ENCODE results near the gene STK36.

The STK36 gene, protein sequence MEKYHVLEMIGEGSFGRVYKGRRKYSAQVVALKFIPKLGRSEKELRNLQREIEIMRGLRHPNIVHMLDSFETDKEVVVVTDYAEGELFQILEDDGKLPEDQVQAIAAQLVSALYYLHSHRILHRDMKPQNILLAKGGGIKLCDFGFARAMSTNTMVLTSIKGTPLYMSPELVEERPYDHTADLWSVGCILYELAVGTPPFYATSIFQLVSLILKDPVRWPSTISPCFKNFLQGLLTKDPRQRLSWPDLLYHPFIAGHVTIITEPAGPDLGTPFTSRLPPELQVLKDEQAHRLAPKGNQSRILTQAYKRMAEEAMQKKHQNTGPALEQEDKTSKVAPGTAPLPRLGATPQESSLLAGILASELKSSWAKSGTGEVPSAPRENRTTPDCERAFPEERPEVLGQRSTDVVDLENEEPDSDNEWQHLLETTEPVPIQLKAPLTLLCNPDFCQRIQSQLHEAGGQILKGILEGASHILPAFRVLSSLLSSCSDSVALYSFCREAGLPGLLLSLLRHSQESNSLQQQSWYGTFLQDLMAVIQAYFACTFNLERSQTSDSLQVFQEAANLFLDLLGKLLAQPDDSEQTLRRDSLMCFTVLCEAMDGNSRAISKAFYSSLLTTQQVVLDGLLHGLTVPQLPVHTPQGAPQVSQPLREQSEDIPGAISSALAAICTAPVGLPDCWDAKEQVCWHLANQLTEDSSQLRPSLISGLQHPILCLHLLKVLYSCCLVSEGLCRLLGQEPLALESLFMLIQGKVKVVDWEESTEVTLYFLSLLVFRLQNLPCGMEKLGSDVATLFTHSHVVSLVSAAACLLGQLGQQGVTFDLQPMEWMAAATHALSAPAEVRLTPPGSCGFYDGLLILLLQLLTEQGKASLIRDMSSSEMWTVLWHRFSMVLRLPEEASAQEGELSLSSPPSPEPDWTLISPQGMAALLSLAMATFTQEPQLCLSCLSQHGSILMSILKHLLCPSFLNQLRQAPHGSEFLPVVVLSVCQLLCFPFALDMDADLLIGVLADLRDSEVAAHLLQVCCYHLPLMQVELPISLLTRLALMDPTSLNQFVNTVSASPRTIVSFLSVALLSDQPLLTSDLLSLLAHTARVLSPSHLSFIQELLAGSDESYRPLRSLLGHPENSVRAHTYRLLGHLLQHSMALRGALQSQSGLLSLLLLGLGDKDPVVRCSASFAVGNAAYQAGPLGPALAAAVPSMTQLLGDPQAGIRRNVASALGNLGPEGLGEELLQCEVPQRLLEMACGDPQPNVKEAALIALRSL (N-terminal part only)

DNA sequence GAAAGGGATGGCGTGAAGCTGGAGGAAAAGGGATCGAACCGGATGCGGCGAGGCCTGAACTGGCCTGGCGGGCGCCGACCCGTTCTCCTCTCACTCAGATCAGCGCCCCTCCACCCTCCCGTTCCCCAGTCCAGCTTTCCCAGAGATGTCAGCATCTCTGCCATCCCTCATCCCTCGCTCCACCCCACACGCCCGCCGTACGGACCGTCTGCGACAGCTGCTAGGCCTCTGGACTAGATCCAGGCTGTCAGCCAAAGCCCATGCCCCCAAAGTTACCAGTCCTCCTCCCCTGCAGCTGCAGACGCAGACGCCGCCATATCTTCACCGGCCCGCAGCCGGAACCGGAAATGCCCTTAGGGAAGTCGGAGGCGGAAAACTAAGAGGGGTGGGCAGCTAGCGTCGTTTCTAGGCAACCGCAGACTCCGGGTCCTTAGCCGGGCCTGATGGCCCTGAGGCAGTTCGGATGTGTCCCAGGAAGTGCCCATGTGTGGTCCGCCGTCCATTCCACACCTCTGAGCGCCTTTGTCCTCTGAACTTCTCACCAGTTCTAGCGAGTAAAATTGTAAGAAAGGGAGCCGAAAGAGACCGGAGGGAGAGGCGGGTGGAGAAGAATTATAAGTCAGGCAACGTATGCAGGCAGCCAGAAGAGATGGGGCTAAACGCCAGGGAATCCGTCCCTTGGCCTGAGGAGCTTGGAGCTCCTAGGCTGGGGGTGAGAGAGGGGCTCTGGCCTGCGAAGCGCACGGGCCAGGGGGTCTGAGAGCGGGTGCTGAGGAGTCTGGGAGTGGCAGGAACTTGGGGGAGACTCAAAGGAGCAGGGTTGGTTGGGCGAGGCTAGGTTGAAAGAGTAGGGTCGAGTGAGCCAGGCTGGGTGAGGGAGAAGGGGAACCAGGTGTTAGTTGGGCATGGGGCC, at the start of gene STK36, which contains the start of gene RNF25:
STK36 (plus strand) TSS at position 433 of the 913 bp plus-strand sequence. CDS start 744 bp downstream, outside the sequence.
RNF25 (minus strand) TSS at position 349 of the 913 bp plus-strand sequence; CDS start at position 317, 32 bp downstream.
- peak; percentile 2 for DNase-seq

DNA sequence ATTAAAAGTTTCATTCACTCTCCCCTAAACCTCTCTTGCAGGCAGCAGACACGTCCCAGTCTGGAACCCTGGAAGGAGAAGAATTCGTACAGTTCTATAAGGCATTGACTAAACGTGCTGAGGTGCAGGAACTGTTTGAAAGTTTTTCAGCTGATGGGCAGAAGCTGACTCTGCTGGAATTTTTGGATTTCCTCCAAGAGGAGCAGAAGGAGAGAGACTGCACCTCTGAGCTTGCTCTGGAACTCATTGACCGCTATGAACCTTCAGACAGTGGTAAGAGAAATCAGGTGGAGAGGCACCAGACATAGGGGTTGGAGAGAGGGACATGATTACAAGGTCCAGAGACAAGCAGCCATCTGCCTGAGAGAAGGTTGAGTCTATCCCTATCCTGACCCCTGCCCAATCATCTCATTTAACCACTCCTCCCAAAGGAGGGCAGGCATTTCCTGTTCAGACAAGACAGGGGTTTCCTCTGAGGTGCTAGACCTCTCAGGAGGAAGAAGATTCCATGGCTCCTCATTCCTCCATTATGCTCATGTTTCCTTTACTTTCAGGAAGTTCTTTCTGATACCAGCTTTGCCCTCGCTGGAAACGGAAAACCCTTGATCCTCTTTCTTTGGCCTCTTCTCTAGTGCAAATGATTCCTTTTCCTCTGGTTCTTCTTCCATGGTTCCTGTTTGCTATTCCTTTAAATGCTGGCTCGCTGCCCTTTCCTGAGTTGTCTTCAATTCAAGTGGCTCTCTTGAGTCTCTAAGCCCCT, 49.1 kb upstream of the STK36 start:
- no peak for DNase-seq

DNA sequence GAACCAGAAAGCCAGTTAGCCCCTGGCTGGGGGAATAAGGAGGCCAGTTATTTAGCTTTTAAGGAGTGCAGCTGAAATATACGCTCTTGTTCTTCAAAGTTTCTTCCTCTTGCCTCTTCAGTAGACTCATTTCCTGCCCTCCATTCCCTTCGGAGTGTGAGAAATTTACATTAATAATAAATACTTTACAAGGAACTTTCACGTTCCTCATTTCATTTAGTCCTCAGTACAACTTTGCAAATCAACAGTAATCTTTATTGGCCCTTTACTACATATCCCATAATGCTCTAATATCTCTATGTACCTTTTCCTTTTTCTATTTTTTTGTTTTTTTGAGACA, 48.5 kb upstream of the STK36 start:
- no peak for DNase-seq

DNA sequence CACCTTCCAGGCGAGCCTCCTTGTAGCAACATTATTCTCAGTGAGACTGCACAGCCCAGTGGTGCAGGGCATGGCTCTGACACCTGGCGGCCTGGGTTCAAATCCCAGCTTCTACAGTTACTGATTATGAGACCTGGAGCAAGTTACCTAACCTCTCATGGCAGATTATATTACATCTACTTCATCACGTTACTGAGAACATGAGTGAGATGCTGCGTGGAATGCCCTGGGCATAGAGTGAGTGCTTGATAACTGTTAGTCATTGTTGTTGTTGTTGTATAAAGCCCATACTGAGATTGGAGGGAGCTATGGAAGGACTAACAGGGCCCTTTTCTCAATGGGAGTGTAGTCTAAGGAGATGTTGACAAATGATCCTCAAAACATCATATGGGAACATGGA, 45.5 kb upstream of the STK36 start:
- no peak for DNase-seq

DNA sequence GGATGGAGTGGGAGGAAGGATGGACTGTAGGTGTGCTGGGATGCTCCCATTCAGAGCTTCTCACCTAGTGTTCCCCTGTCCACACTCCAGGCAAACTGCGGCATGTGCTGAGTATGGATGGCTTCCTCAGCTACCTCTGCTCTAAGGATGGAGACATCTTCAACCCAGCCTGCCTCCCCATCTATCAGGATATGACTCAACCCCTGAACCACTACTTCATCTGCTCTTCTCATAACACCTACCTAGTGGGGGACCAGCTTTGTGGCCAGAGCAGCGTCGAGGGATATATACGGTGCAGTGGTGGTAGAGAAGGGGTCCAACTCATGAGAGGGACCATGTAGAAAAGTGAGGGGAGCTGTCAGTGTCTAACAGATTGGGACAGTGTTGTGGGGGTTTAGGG, 43.9 kb upstream of the STK36 start:
- no peak for DNase-seq

GRCh38 chr2:218631837-218632236, 40.0 kb upstream of the STK36 start:
- DNase-seq = no peak

- DNase-seq = no peak
These were observed 36.2 kb upstream of the STK36 start for GRCh38 chr2:218635719-218636118.

DNA sequence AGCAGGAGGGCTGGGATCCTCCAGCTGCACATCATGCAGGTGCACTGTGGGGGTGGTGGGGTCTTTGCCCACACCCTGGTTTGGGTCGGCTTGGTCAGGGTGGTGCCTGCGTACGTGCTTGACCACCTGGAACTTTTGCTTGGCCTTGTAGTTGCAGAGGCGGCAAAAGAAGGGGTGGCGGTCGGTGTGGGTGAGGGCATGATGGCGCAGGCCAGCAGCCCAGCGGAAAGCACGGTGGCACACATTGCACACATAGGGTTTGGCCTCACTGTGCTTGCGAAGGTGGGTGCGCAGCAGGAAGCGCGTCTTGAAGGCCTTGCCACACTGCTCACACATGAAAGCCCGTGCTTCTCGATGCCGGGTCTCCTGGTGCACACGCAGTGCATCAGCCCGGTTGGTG, 33.5 kb upstream of the STK36 start:
- DNase-seq = no peak

DNA sequence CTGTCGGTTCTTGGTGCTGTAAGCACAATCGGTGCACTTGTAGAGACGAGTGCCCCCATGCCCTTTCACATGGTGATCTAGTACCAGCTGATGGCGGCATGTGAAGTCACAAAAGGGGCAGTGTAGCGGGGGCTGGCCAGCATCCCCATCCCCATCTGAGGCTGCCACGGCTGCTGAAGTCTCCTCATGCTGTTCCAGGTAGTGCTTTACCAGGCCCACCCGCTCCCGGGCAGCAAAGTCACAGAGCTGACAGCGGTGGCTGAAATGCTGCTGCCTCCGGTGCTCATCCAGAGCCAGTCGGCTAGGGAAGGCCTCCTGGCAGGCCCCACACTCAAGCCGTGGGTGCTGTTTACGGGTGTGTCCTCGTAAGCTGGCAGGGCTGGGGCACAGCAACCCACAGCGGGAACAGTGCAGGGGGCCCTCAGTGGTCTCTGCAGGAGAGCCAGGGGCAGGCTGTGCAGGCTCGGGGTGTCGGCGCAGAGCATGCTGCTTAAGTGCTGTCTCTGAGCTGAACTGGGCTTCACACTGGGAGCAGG, 29.7 kb upstream of the STK36 start:
- no peak for DNase-seq

- DNase-seq = no peak
These were observed 29.1 kb upstream of the STK36 start for GRCh38 chr2:218642786-218643185.

- DNase-seq = no peak
These were observed 28.1 kb upstream of the STK36 start for GRCh38 chr2:218643751-218644310.

- no peak for DNase-seq
These were observed 27.2 kb upstream of the STK36 start for GRCh38 chr2:218644721-218645120.

GRCh38 chr2:218645126-218645525, 26.8 kb upstream of the STK36 start:
- no peak for DNase-seq

DNA sequence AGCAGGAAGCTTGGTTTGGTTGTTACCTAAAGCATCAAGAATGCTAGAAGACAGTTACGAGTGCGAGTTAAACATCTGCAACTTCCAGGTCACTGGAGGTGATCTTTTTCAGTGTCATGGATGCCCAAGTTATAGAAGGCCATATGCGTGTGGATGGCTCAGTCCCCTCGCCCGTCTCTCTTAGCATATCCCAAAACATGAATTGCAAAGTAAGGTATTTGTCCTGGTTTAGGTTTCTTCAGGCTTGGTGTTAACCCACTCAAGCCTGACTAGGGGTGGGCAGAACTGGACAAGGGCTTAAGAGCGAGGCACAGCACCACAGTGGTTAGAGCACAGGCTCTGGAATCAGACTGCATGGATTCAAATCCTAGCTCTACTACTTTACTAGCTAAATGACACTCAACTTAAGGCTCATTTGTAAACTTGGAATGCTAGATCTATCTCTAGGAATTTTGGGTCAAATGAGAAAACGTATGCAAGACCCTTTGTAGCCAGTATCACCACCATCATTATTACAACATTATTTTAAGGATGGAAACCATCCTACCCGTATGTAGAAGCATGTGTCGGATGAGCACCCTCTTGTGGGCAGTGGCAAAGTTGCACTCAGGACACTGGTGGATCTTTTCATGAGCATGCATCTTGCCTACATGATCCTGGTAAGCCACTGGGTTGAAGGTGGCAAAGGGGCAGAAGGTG, 23.6 kb upstream of the STK36 start:
- DNase-seq = no peak

DNA sequence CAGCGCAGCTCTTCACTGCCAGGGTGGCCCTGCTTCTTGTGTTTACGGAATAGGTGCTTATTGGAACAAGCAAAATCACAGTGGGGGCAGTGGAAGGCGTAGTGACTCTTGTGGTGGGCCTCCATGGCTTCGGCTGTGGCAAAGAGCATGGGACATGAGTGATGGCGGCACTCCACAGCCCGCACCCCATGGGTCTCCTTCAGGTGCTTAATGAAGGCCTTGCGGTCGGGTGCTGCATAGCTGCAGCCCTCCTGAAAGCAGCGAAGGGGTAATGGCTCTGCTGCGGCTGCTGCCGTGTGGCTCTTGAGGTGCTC, 23.1 kb upstream of the STK36 start:
- no peak for DNase-seq

- DNase-seq = no peak
These were observed 16.1 kb upstream of the STK36 start for GRCh38 chr2:218655751-218656150.

- DNase-seq = no peak
These were observed 13.1 kb upstream of the STK36 start for GRCh38 chr2:218658671-218659257.

DNA sequence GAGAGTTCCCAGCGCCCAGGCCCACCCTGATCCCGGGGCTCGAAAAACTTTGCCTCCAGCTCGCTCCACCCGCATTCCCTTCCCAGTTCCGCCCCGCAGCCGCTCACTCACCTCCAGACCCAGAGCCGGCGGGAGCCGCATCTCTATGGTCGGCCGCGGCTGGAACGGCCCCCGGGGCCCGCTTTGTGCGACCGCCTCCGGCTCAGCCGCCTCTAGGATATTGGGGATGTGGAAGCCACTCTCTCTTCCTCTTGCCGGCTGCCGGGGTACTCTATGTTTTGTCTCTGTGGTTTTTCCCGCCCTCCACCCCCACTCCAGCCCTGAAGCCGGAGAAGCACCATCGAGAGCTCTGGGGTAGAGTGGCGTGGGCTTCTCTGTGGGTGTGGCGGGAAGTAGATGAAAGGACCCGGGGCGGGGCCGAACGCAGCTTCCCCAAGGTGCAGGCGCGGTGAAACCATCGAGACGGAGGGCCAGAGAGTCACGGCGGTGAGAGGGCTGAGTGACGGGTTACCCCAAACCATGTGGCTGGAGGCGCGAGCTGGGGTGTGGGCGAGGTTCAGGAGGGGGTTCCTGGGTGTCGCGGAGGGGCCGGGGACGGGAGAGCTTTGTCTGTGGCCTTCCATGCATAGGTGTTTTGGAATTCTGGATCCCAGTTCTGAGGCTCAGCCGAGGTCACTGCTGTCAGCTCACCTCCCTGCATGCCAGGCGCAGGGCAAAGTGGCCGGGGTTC, 12.5 kb upstream of the STK36 start, which contains the start of the genes BCS1L and ZNF142:
BCS1L (plus strand) TSS at position 426 of the 730 bp plus-strand sequence. CDS start 1,305 bp downstream, outside the sequence.
ZNF142 (minus strand) TSS at position 366 of the 730 bp plus-strand sequence. CDS start 3,194 bp downstream, outside the sequence.
- DNase-seq = peak; percentile 72

GRCh38 chr2:218659988-218660358, 11.9 kb upstream of the STK36 start:
- DNase-seq = no peak

All from NCI-H187 treated with DMSO at 0.1 percent for 48 hours (cell line).